Measurements from ENCODE around the gene FOXC1. TPM values are rescaled to one million over a fixed set of nuclear protein-coding genes. Genes with fewer than 3 reads are reported as not detected.

FOXC1 gene
- polyA plus RNA-seq, 1 experiment = 7.8 TPM

GRCh38 chr6:1577896-1578745, 31.6 kb upstream of the FOXC1 start:
- TF ChIP-seq CTCF (IDR thresholded peaks at IDR 0.05; ENCODE audit: insufficient read depth, low read depth, low read length) = no peak
- Histone ChIP-seq H3K27me3 (ENCODE audit: control insufficient read depth, insufficient read depth, low read length) (no peaks in the 10 kb centered on the region), H3K36me3 (ENCODE audit: control insufficient read depth, insufficient read depth, low read length) (no peaks in the 10 kb centered on the region), H3K4me3 (ENCODE audit: low read depth, low read length) (peak overlapping the region; percentile 15; the same call in 1 of the 2 replicates)
- DNase-seq (ENCODE audit: low read depth) = no peak
- ChIA-PET CTCF (interaction anchor here (1.1 kb wide), 1 partner anchor 17 kb away, joined by 4 read pairs; no protein-coding TSS in a partner anchor), POLR2A (no interaction called here)

- ChIA-PET POLR2A (no interaction called here), CTCF (interaction anchor here (1.0 to 2.4 kb wide), 2 partner anchors 17 to 1056 kb away, joined by 3 to 13 read pairs; no protein-coding TSS in a partner anchor)
- Histone ChIP-seq H3K4me3 (ENCODE audit: low read depth, low read length) (no peak overlapping the region), H3K36me3 (ENCODE audit: control insufficient read depth, insufficient read depth, low read length) (no peaks in the 10 kb centered on the region), H3K27me3 (ENCODE audit: control insufficient read depth, insufficient read depth, low read length) (no peaks in the 10 kb centered on the region)
- no peak for TF ChIP-seq CTCF (IDR thresholded peaks at IDR 0.05; ENCODE audit: insufficient read depth, low read depth, low read length)
- no peak for DNase-seq (ENCODE audit: low read depth)
Measured at GRCh38 chr6:1579096-1579495, 30.6 kb upstream of the FOXC1 start.

GRCh38 chr6:1580109-1580508, 29.6 kb upstream of the FOXC1 start:
- no peaks in the 10 kb centered on the region for H3K36me3 ChIP-seq (ENCODE audit: control insufficient read depth, insufficient read depth, low read length)
- no peaks in the 10 kb centered on the region for H3K27me3 ChIP-seq (ENCODE audit: control insufficient read depth, insufficient read depth, low read length)
- no peak for TF ChIP-seq CTCF (IDR thresholded peaks at IDR 0.05; ENCODE audit: insufficient read depth, low read depth, low read length)
- DNase-seq (ENCODE audit: low read depth) = no peak
- ChIA-PET CTCF (interaction anchor here (1.0 to 2.4 kb wide), 2 partner anchors 16 to 1055 kb away, joined by 3 to 13 read pairs; no protein-coding TSS in a partner anchor), POLR2A (no interaction called here)
- no peak overlapping the region for H3K4me3 ChIP-seq (ENCODE audit: low read depth, low read length)

GRCh38 chr6:1580585-1580984, 29.1 kb upstream of the FOXC1 start:
- ChIA-PET CTCF (interaction anchor here (2.4 kb wide), 1 partner anchor 16 kb away, joined by 13 read pairs; no protein-coding TSS in a partner anchor), POLR2A (no interaction called here)
- no peak for TF ChIP-seq CTCF (IDR thresholded peaks at IDR 0.05; ENCODE audit: insufficient read depth, low read depth, low read length)
- Histone ChIP-seq H3K4me3 (ENCODE audit: low read depth, low read length) (no peak overlapping the region), H3K36me3 (ENCODE audit: control insufficient read depth, insufficient read depth, low read length) (no peaks in the 10 kb centered on the region), H3K27me3 (ENCODE audit: control insufficient read depth, insufficient read depth, low read length) (no peaks in the 10 kb centered on the region)
- no peak for DNase-seq (ENCODE audit: low read depth)

- CTCF ChIA-PET = interaction anchor here (2.4 kb wide), 1 partner anchor 15 kb away, joined by 13 read pairs; no protein-coding TSS in a partner anchor
- Histone ChIP-seq H3K27me3 (ENCODE audit: control insufficient read depth, insufficient read depth, low read length) (no peaks in the 10 kb centered on the region), H3K36me3 (ENCODE audit: control insufficient read depth, insufficient read depth, low read length) (no peaks in the 10 kb centered on the region), H3K4me3 (ENCODE audit: low read depth, low read length) (no peak overlapping the region)
- POLR2A ChIA-PET = no interaction called here
- DNase-seq (ENCODE audit: low read depth) = no peak
- TF ChIP-seq CTCF (IDR thresholded peaks at IDR 0.05; ENCODE audit: insufficient read depth, low read depth, low read length) = no peak
Measured at GRCh38 chr6:1581120-1581991, 28.4 kb upstream of the FOXC1 start.
